Activated CD4-positive, CD25-positive, alpha-beta regulatory T cell treated with anti-CD3 and anti-CD28 coated beads, Interleukin-2, amount 50 U/mL, for 72 hours (primary cell): ENCODE data around the gene ABCD1.

ENCODE experiments used
- DNase-seq: peaks from one replicate; pipeline ENCODE4 v3.0.0; 2021

Gene ABCD1

GRCh38 chrX:153775293-153776119 is 50.9 kb downstream of the ABCD1 start:
- DNase-seq: no peak

GRCh38 chrX:153776120-153776599 is 51.5 kb downstream of the ABCD1 start:
- DNase-seq: no peak

- DNase-seq: no peak
Observed at GRCh38 chrX:153776611-153777045, 52.0 kb downstream of the ABCD1 start.

- DNase-seq: no peak
Observed at GRCh38 chrX:153777261-153778090, 52.8 kb downstream of the ABCD1 start.

- DNase-seq: no peak
Observed at GRCh38 chrX:153778181-153778580, 53.5 kb downstream of the ABCD1 start.

GRCh38 chrX:153778684-153779101 is 54.0 kb downstream of the ABCD1 start:
- no peak for DNase-seq

GRCh38 chrX:153779891-153780677 is 55.4 kb downstream of the ABCD1 start:
- no peak for DNase-seq

GRCh38 chrX:153780678-153781427 is 56.2 kb downstream of the ABCD1 start, which contains the start of gene SRPK3:
Gene SRPK3, plus strand, starts transcription at chrX:153781041. Its CDS starts 46 bp downstream, at chrX:153781087.
- no peak for DNase-seq

- DNase-seq: no peak
Observed at GRCh38 chrX:153781428-153782047, 56.9 kb downstream of the ABCD1 start.

- no peak for DNase-seq
Observed at GRCh38 chrX:153782313-153782712, 57.7 kb downstream of the ABCD1 start.

- no peak for DNase-seq
Observed at GRCh38 chrX:153782871-153783270, 58.2 kb downstream of the ABCD1 start.

GRCh38 chrX:153783378-153784013 is 58.8 kb downstream of the ABCD1 start:
- DNase-seq: no peak

GRCh38 chrX:153784325-153784967 is 59.8 kb downstream of the ABCD1 start:
- no peak for DNase-seq

GRCh38 chrX:153786669-153787068 is 62.0 kb downstream of the ABCD1 start:
- no peak for DNase-seq

GRCh38 chrX:153789654-153790053 is 65.0 kb downstream of the ABCD1 start:
- no peak for DNase-seq

- DNase-seq: no peak
Observed at GRCh38 chrX:153791104-153791852, 66.6 kb downstream of the ABCD1 start.

- DNase-seq: no peak
Observed at GRCh38 chrX:153792368-153792767, 67.7 kb downstream of the ABCD1 start.

- DNase-seq: no peak
Observed at GRCh38 chrX:153793291-153793690, 68.6 kb downstream of the ABCD1 start.
